ENCODE results near the gene OR6C75.

- TF ChIP-seq POLR2A (IDR thresholded peaks at IDR 0.05) (no peak), CTCF (IDR thresholded peaks at IDR 0.05) (no peak)
These were observed 42.6 kb upstream of the OR6C75 start for GRCh38 chr12:55320201-55320600.

Measured in suprapubic skin (tissue), 3 donors.